Adrenal gland (tissue), 5 donors: ENCODE data around the gene RALGAPA1.

ENCODE experiments used
- POLR2A ChIP-seq, 2 donors: fragments of 450-650 bp; IDR thresholded peaks; one replicate each; pipeline ENCODE4 v1.6.1; 2017; ENCODE audit warnings: antibody characterized with exemption in 2 of 2, mild to moderate bottlenecking in 2 of 2, moderate library complexity in 1 of 2
- TF ChIP-seq, protein P1 (sequence below), 6 experiments: fragments of 450-650 bp in 4 of 6; fragments of 200-600 bp in 2 of 6; sonication (generic) in 1 of 6; IDR thresholded peaks; 1 replicate in 5 of 6; 2 replicates in 1 of 6; pipeline versions ENCODE4 v1.5.1 to v1.8.0; 2016 to 2021; ENCODE audit warnings: antibody characterized with exemption in 6 of 6, mild to moderate bottlenecking in 2 of 6, moderate library complexity in 1 of 6
- donor health status: DM: no; HTN: no; CAD: no.

DNA sequence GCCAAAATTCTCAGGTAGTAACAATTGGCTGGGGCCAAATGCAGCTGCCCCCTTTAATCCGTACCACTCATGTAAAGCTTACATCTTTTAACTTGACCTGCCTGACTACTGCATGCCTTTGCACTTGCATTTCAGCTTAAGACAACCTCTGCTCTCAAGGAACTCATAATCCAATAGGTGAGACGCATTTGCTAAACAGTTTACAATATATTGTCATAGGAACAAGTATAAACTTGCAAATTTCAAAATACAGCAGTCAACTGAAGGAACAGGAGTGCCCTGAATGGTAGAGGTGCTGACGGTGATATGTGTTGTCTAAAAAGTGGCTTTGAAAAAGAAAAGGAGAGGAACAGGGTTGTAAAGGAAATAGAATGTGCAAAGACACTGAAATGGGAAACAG lies 13.4 kb upstream of the RALGAPA1 start:
- TF ChIP-seq, protein P1, sequence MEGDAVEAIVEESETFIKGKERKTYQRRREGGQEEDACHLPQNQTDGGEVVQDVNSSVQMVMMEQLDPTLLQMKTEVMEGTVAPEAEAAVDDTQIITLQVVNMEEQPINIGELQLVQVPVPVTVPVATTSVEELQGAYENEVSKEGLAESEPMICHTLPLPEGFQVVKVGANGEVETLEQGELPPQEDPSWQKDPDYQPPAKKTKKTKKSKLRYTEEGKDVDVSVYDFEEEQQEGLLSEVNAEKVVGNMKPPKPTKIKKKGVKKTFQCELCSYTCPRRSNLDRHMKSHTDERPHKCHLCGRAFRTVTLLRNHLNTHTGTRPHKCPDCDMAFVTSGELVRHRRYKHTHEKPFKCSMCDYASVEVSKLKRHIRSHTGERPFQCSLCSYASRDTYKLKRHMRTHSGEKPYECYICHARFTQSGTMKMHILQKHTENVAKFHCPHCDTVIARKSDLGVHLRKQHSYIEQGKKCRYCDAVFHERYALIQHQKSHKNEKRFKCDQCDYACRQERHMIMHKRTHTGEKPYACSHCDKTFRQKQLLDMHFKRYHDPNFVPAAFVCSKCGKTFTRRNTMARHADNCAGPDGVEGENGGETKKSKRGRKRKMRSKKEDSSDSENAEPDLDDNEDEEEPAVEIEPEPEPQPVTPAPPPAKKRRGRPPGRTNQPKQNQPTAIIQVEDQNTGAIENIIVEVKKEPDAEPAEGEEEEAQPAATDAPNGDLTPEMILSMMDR (IDR thresholded peaks at IDR 0.05) = no peak
- TF ChIP-seq POLR2A (IDR thresholded peaks at IDR 0.05) = no peak
